Mesothelial cell of epicardium (in vitro differentiated cells): ENCODE results near the gene CD81. TPM values are rescaled to one million over a fixed set of nuclear protein-coding genes. Genes with fewer than 3 reads are reported as not detected.
A peak's percentile ranks its signal among the peaks of the same experiment; 100 is the strongest.

ENCODE experiments used
- DNase-seq, 2 experiments: peaks; one replicate each; pipeline ENCODE4 v3.0.0; 2021; ENCODE audit warnings: low spot score in 2 of 2; ENCODE audit not compliant: unreplicated experiment in 2 of 2
- H3K27ac Mint-ChIP-seq: 2 replicates; pipeline ENCODE4 v1.8.0; 2021; ENCODE audit warnings: mixed read lengths
- H3K27me3 Mint-ChIP-seq: 2 replicates; pipeline ENCODE4 v1.8.0; 2021; ENCODE audit warnings: low read depth, mixed read lengths
- H3K36me3 Mint-ChIP-seq: 2 replicates; pipeline ENCODE4 v1.8.0; 2021; ENCODE audit warnings: mixed read lengths
- H3K4me1 Mint-ChIP-seq: 2 replicates; pipeline ENCODE4 v1.8.0; 2021; ENCODE audit warnings: mixed read lengths
- H3K4me3 Mint-ChIP-seq: 2 replicates; pipeline ENCODE4 v1.8.0; 2021; ENCODE audit warnings: mild to moderate bottlenecking, moderate library complexity, mixed read lengths
- H3K9me3 Mint-ChIP-seq: 2 replicates; pipeline ENCODE4 v1.8.0; 2021; ENCODE audit warnings: mixed read lengths
- total RNA-seq: library from RNA; stranded (reverse); gene quantifications from 3 replicates; pipeline ENCODE4 v1.2.1, GENCODE V29; 2021
- TF ChIP-seq, protein P1 (sequence below): fragments of 200-600 bp; sonication (generic); IDR thresholded peaks from one replicate; pipeline ENCODE4 v1.5.0; 2021; ENCODE audit warnings: antibody characterized with exemption; ENCODE audit not compliant: unreplicated experiment

CD81 gene
- total RNA-seq, 1 donor from 2014 or later: 410 TPM

DNA sequence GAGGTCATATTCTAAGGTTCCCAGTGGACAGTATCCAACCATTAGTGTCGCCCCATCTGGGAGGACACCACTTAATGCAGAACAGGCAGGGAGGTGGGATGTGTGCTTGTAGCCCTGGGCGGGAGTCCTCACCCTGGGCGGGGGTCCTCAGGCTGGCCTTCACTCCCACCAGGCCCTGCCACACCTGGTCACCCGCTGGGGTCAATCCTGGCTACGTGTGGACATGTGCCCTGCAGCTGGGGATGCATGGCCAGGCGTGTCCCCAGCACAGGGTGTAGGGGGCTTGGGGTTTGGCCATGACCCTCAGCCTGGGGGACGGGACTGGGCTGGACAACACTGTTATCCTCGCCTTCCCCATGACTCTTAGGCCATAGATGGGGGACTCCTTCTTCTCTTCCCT is 48.4 kb downstream of the CD81 start:
- Mint-ChIP-seq H3K27me3 (peaks cover 2% of the 10 kb centered on the region), H3K4me1 (no peaks in the 10 kb centered on the region), H3K27ac (no peak overlapping the region), H3K36me3 (no peaks in the 10 kb centered on the region), H3K9me3 (no peaks in the 10 kb centered on the region), H3K4me3 (no peak overlapping the region)
- no peak for DNase-seq
- TF ChIP-seq, protein P1, sequence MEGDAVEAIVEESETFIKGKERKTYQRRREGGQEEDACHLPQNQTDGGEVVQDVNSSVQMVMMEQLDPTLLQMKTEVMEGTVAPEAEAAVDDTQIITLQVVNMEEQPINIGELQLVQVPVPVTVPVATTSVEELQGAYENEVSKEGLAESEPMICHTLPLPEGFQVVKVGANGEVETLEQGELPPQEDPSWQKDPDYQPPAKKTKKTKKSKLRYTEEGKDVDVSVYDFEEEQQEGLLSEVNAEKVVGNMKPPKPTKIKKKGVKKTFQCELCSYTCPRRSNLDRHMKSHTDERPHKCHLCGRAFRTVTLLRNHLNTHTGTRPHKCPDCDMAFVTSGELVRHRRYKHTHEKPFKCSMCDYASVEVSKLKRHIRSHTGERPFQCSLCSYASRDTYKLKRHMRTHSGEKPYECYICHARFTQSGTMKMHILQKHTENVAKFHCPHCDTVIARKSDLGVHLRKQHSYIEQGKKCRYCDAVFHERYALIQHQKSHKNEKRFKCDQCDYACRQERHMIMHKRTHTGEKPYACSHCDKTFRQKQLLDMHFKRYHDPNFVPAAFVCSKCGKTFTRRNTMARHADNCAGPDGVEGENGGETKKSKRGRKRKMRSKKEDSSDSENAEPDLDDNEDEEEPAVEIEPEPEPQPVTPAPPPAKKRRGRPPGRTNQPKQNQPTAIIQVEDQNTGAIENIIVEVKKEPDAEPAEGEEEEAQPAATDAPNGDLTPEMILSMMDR: no peak

DNA sequence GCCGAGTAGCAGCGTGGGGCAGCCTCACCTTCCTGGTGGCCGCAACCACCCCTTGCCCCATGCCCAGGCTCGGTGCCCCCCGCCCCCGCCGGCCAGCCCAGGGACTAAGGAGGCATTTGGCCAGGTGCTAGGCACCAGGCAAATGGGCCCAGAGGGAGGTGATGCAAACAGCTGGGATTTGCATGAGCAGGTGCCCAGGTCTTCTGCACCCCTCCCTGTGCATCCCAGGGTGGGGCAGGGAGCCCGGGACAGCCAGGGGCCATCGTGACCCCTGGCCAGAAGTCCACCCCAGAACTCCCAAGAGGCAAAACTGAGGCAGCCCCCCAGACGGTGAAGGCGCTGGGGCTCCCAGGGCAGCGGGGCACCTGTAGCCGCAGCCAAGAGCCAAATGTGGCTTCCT is 49.1 kb downstream of the CD81 start:
- H3K9me3 Mint-ChIP-seq: no peaks in the 10 kb centered on the region
- H3K27me3 Mint-ChIP-seq: peaks cover 2% of the 10 kb centered on the region
- H3K4me1 Mint-ChIP-seq: no peaks in the 10 kb centered on the region
- TF ChIP-seq, protein P1: no peak
- H3K36me3 Mint-ChIP-seq: no peaks in the 10 kb centered on the region
- no peak overlapping the region for H3K4me3 Mint-ChIP-seq
- no peak for DNase-seq
- H3K27ac Mint-ChIP-seq: no peak overlapping the region

DNA sequence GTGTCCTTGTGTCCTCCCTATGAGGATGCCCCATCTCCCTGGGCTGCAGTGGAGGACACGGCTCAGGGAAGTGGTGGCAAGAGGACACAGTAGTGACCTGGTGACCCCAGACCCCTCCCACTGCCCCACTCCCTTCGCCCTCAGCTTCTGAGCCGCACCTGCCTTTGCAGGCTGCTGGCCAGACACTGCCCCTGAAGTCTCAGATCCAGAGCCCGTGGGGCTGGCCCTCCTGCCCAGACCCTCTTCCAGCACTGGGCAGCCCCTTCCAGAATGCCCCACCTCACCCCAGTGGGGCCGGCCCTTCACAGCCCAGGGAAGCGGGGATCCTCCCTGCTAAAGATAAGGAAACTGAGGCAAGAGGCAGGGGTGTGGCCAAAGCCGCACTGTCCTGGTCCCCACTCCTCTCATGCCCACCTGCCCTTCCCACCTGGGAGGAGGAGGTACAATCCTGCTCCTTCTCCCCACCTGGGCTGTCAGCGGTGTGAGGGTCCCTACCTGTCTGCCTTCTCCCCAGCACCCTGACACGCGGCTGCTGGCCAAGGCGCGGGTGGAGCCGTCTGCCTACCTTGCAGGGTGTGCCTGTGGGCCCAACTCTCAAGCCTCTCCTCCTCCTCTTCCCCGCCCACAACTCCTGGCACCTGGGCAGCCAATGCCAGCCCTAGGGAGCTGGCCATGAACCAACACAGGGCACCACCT is 49.9 kb downstream of the CD81 start:
- TF ChIP-seq, protein P1: no peak
- peaks cover 2% of the 10 kb centered on the region for H3K27me3 Mint-ChIP-seq

DNA sequence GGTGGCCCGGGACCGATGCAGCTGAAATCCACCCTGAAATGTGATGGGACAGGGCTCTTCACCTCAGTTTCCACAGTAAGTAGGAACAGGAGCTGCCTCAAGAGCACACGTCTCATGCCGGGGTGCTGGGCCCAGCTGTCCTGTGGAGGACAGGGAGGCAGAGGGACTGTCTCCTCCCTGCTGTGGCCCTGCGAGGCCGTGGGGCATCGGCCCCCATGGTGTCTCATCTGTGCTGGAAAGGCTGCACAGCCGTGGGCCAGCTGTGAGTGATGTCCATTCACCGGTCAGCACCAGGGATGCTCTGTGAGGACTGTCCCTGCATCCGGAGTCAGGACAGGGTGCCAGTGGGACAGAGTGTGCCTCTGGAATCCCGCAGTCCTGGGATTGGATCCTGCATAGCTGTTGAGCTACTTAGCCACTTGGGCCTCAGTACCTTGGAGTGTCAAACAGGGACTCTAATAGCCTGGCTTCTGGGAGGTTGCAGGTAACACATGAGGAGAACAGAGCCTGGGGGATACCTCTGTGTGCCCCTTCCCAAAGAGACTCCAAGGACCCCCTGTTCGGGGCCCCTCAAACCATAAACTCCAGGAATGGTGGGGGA is 50.7 kb downstream of the CD81 start:
- H3K27ac Mint-ChIP-seq: no peak overlapping the region
- no peaks in the 10 kb centered on the region for H3K36me3 Mint-ChIP-seq
- H3K9me3 Mint-ChIP-seq: no peaks in the 10 kb centered on the region
- peaks cover 2% of the 10 kb centered on the region for H3K27me3 Mint-ChIP-seq
- H3K4me3 Mint-ChIP-seq: no peak overlapping the region
- H3K4me1 Mint-ChIP-seq: no peaks in the 10 kb centered on the region
- DNase-seq: no peak
- TF ChIP-seq, protein P1: no peak

More for the DNA sequence above, 49.9 kb downstream of the CD81 start:
- no peak for DNase-seq
- Mint-ChIP-seq H3K4me3 (no peak overlapping the region), H3K4me1 (no peaks in the 10 kb centered on the region), H3K36me3 (no peaks in the 10 kb centered on the region), H3K27ac (no peak overlapping the region), H3K9me3 (no peaks in the 10 kb centered on the region)

DNA sequence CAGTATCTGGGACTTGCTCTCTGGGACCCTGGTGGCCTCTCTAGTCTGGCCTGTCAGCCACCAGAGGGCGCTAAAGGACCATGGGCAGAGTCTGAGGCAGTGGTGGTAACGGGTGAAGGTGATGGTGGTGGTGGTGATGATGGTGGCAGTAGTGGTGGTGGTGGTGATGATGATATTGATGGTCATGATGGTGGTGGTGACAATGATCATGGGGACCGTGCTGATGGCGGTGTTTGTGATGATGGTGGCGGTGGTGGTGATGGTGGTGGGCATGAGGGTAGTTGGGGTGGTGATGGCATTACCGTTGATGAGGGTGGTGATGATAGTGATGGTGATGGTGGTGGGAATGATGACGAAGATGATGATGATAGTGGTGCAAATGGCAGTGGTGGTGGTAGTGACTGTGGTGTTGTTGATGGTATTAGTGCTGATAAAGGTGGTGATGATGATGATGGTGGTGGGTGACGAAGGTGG is 51.2 kb downstream of the CD81 start:
- no peaks in the 10 kb centered on the region for H3K4me1 Mint-ChIP-seq
- peak; percentile 63 to 85 for DNase-seq
- no peaks in the 10 kb centered on the region for H3K36me3 Mint-ChIP-seq
- no peak overlapping the region for H3K4me3 Mint-ChIP-seq
- H3K27ac Mint-ChIP-seq: no peak overlapping the region
- peaks cover 2% of the 10 kb centered on the region for H3K27me3 Mint-ChIP-seq
- no peaks in the 10 kb centered on the region for H3K9me3 Mint-ChIP-seq
- TF ChIP-seq, protein P1: peak; percentile 75
